ENCODE results near the gene TMEM158. TPM values are rescaled to one million over a fixed set of nuclear protein-coding genes. Genes with fewer than 3 reads are reported as not detected.

Gene TMEM158
- total and polyA plus RNA-seq, 2 donors = 0.66 to 1.9 TPM

GRCh38 chr3:45261333-45262110 lies 35.4 kb upstream of the TMEM158 start:
- Histone ChIP-seq H3K4me3 (ENCODE audit: low read length in 2 of 2) (no peak overlapping the region), H3K27me3 (ENCODE audit: control insufficient read depth in 2 of 2, insufficient read depth in 1 of 2, low read length in 1 of 2) (no peaks in the 10 kb centered on the region), H3K9me3 (ENCODE audit: control insufficient read depth in 2 of 2, insufficient read depth in 1 of 2, low read length in 1 of 2) (no peaks in the 10 kb centered on the region), H3K27ac (ENCODE audit: low read depth in 1 of 2, low read length in 1 of 2) (no peak overlapping the region), H3K36me3 (ENCODE audit: control insufficient read depth in 2 of 2, insufficient read depth in 2 of 2, low read length in 1 of 2) (no peaks in the 10 kb centered on the region), H3K4me1 (ENCODE audit: control insufficient read depth in 2 of 2, insufficient read depth in 2 of 2, low read length in 2 of 2) (no peaks in the 10 kb centered on the region)
- WGBS = 86% methylated on average over 6 of the region's 6 CpGs
- DNase-seq (ENCODE audit: low read depth in 6 of 9, low spot score in 9 of 9) = no peak

DNA sequence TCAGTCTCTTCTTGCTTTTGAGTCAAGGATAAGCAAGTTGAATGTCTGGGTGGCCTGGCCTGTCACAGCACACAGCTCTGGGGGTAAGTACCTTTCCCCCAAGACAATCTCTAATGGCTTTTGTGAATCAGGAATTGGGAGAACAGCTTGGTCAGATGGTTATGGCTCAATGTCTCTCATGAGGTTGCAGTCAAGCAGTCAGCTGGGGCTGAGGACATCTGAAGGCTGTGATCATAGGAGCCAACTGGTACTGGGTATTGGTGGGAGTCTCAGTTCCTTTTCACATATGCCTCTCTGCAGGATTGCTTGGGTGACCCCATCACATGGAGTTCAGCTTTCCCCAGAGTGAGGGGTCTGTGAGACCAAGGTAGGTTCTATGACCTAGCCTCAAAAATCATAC lies 33.0 kb upstream of the TMEM158 start:
- H3K27me3 ChIP-seq (ENCODE audit: control insufficient read depth in 2 of 2, insufficient read depth in 1 of 2, low read length in 1 of 2) = no peaks in the 10 kb centered on the region
- no peak for DNase-seq (ENCODE audit: low read depth in 6 of 9, low spot score in 9 of 9)
- no peak overlapping the region for H3K27ac ChIP-seq (ENCODE audit: low read depth in 1 of 2, low read length in 1 of 2)
- H3K4me1 ChIP-seq (ENCODE audit: control insufficient read depth in 2 of 2, insufficient read depth in 2 of 2, low read length in 2 of 2) = no peaks in the 10 kb centered on the region
- H3K4me3 ChIP-seq (ENCODE audit: low read length in 2 of 2) = no peak overlapping the region
- H3K9me3 ChIP-seq (ENCODE audit: control insufficient read depth in 2 of 2, insufficient read depth in 1 of 2, low read length in 1 of 2) = no peaks in the 10 kb centered on the region
- no peaks in the 10 kb centered on the region for H3K36me3 ChIP-seq (ENCODE audit: control insufficient read depth in 2 of 2, insufficient read depth in 2 of 2, low read length in 1 of 2)

DNA sequence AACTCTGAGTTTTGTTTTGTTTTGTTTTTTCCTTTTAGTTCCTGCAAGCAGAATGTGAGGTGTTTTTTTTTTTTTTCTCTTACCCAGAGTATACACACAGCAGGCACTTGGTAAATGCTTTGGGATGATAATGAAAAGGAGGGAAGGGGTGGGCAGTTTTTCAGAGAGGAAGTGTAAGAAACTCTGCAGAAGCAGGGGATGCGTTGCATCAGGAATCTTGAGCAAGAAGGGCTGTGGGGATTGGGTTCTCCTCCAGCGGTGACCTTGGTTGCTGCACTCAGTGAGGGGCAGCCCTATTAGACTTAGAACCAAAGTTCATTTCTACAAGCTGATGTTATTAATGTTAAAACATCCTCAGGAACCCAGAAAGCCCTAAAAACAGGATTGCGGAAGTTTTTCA lies 32.2 kb upstream of the TMEM158 start:
- H3K4me1 ChIP-seq (ENCODE audit: control insufficient read depth in 2 of 2, insufficient read depth in 2 of 2, low read length in 2 of 2) = no peaks in the 10 kb centered on the region
- no peak for DNase-seq (ENCODE audit: low read depth in 6 of 9, low spot score in 9 of 9)
- no peaks in the 10 kb centered on the region for H3K9me3 ChIP-seq (ENCODE audit: control insufficient read depth in 2 of 2, insufficient read depth in 1 of 2, low read length in 1 of 2)
- H3K27me3 ChIP-seq (ENCODE audit: control insufficient read depth in 2 of 2, insufficient read depth in 1 of 2, low read length in 1 of 2) = no peaks in the 10 kb centered on the region
- no peak overlapping the region for H3K4me3 ChIP-seq (ENCODE audit: low read length in 2 of 2)
- WGBS = 95% methylated on average over 3 of the region's 3 CpGs
- H3K36me3 ChIP-seq (ENCODE audit: control insufficient read depth in 2 of 2, insufficient read depth in 2 of 2, low read length in 1 of 2) = no peaks in the 10 kb centered on the region
- no peak overlapping the region for H3K27ac ChIP-seq (ENCODE audit: low read depth in 1 of 2, low read length in 1 of 2)

GRCh38 chr3:45253316-45253715 lies 27.2 kb upstream of the TMEM158 start:
- Histone ChIP-seq H3K27me3 (ENCODE audit: control insufficient read depth in 2 of 2, insufficient read depth in 1 of 2, low read length in 1 of 2) (no peaks in the 10 kb centered on the region), H3K9me3 (ENCODE audit: control insufficient read depth in 2 of 2, insufficient read depth in 1 of 2, low read length in 1 of 2) (no peaks in the 10 kb centered on the region), H3K4me1 (ENCODE audit: control insufficient read depth in 2 of 2, insufficient read depth in 2 of 2, low read length in 2 of 2) (no peaks in the 10 kb centered on the region), H3K27ac (ENCODE audit: low read depth in 1 of 2, low read length in 1 of 2) (no peak overlapping the region), H3K36me3 (ENCODE audit: control insufficient read depth in 2 of 2, insufficient read depth in 2 of 2, low read length in 1 of 2) (no peaks in the 10 kb centered on the region), H3K4me3 (ENCODE audit: low read length in 2 of 2) (no peak overlapping the region)
- whole genome bisulfite sequencing = over 99% methylated on average over 3 of the region's 3 CpGs
- no peak for DNase-seq (ENCODE audit: low read depth in 6 of 9, low spot score in 9 of 9)

DNA sequence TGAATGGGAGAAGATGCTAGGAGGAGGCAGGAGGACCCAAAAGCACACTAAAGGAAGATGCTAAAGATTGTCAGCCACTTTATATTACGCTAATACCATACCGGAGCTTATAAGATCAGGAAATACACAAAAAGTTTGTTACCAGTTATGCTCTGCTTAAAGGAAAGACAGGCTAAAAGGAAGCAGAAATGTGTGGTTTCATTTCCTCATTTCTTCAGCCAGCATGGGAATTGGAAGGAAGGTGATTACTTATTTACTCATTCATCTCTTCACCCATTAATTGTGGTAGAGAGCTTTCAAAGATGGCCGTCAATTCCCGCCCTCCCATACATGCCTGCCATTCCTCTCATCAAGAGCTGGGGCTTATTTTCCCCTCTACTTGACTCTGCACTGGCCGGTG lies 26.7 kb upstream of the TMEM158 start:
- DNase-seq (ENCODE audit: low read depth in 6 of 9, low spot score in 9 of 9) = no peak
- 95% methylated on average over 5 of the region's 5 CpGs for WGBS
- Histone ChIP-seq H3K4me3 (ENCODE audit: low read length in 2 of 2) (no peak overlapping the region), H3K9me3 (ENCODE audit: control insufficient read depth in 2 of 2, insufficient read depth in 1 of 2, low read length in 1 of 2) (no peaks in the 10 kb centered on the region), H3K4me1 (ENCODE audit: control insufficient read depth in 2 of 2, insufficient read depth in 2 of 2, low read length in 2 of 2) (no peaks in the 10 kb centered on the region), H3K36me3 (ENCODE audit: control insufficient read depth in 2 of 2, insufficient read depth in 2 of 2, low read length in 1 of 2) (no peaks in the 10 kb centered on the region), H3K27ac (ENCODE audit: low read depth in 1 of 2, low read length in 1 of 2) (no peak overlapping the region), H3K27me3 (ENCODE audit: control insufficient read depth in 2 of 2, insufficient read depth in 1 of 2, low read length in 1 of 2) (no peaks in the 10 kb centered on the region)

DNA sequence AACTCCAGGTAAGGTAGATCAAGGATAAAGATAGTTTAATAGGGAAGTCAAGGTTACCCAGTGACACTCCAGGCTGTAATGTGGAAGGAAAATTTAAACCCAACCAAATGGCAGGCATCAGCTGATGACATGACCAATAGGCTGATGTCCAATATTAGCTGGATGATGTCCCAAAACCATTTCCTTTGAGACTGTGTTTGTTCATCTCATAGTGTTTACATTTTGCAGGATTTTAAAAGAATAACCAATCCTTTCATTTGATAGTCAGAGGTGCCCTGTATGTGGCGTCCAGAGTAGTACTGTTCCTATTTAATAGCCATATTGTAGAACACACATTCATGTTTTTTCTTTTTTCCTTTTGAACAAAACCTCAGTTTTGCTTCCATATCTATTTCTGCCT lies 23.3 kb upstream of the TMEM158 start:
- Histone ChIP-seq H3K27me3 (ENCODE audit: control insufficient read depth in 2 of 2, insufficient read depth in 1 of 2, low read length in 1 of 2) (no peaks in the 10 kb centered on the region), H3K4me3 (ENCODE audit: low read length in 2 of 2) (no peak overlapping the region), H3K4me1 (ENCODE audit: control insufficient read depth in 2 of 2, insufficient read depth in 2 of 2, low read length in 2 of 2) (no peaks in the 10 kb centered on the region), H3K27ac (ENCODE audit: low read depth in 1 of 2, low read length in 1 of 2) (no peak overlapping the region), H3K9me3 (ENCODE audit: control insufficient read depth in 2 of 2, insufficient read depth in 1 of 2, low read length in 1 of 2) (no peaks in the 10 kb centered on the region), H3K36me3 (ENCODE audit: control insufficient read depth in 2 of 2, insufficient read depth in 2 of 2, low read length in 1 of 2) (no peaks in the 10 kb centered on the region)
- WGBS = 97% methylated on average over 1 of the region's 1 CpG
- DNase-seq (ENCODE audit: low read depth in 6 of 9, low spot score in 9 of 9) = no peak

DNA sequence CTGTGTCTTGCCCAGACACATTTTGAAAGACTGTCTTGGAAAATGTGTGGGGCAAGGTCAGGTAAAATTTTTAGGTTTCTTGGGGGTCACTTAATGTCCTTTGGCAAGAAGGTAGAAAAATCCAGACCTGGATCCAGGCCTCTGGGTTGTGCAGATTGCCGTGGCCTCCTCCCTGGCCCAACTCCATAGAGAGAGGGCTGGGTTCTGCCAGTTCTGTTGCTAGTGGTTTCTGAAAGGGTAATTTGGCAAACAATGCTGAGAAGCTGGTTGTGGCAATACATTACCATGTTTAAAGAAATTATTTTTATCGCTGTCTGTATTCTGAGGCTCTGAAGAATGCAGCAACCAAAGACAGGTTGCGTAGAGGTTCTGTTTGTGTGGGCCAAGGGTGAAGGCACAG lies 20.2 kb upstream of the TMEM158 start:
- DNase-seq (ENCODE audit: low read depth in 6 of 9, low spot score in 9 of 9) = no peak
- no peaks in the 10 kb centered on the region for H3K27me3 ChIP-seq (ENCODE audit: control insufficient read depth in 2 of 2, insufficient read depth in 1 of 2, low read length in 1 of 2)
- no peaks in the 10 kb centered on the region for H3K4me1 ChIP-seq (ENCODE audit: control insufficient read depth in 2 of 2, insufficient read depth in 2 of 2, low read length in 2 of 2)
- 98% methylated on average over 3 of the region's 3 CpGs for WGBS
- no peaks in the 10 kb centered on the region for H3K9me3 ChIP-seq (ENCODE audit: control insufficient read depth in 2 of 2, insufficient read depth in 1 of 2, low read length in 1 of 2)
- H3K36me3 ChIP-seq (ENCODE audit: control insufficient read depth in 2 of 2, insufficient read depth in 2 of 2, low read length in 1 of 2) = no peaks in the 10 kb centered on the region
- H3K27ac ChIP-seq (ENCODE audit: low read depth in 1 of 2, low read length in 1 of 2) = no peak overlapping the region
- H3K4me3 ChIP-seq (ENCODE audit: low read length in 2 of 2) = no peak overlapping the region

- Histone ChIP-seq H3K27ac (ENCODE audit: low read depth in 1 of 2, low read length in 1 of 2) (no peak overlapping the region), H3K4me1 (ENCODE audit: control insufficient read depth in 2 of 2, insufficient read depth in 2 of 2, low read length in 2 of 2) (no peaks in the 10 kb centered on the region), H3K36me3 (ENCODE audit: control insufficient read depth in 2 of 2, insufficient read depth in 2 of 2, low read length in 1 of 2) (no peaks in the 10 kb centered on the region), H3K27me3 (ENCODE audit: control insufficient read depth in 2 of 2, insufficient read depth in 1 of 2, low read length in 1 of 2) (no peaks in the 10 kb centered on the region), H3K4me3 (ENCODE audit: low read length in 2 of 2) (no peak overlapping the region), H3K9me3 (ENCODE audit: control insufficient read depth in 2 of 2, insufficient read depth in 1 of 2, low read length in 1 of 2) (no peaks in the 10 kb centered on the region)
- peak in 1 of 9 donors; percentile 21 for DNase-seq (ENCODE audit: low read depth in 6 of 9, low spot score in 9 of 9)
- 94% methylated on average over 6 of the region's 6 CpGs for WGBS
These were observed 18.3 kb upstream of the TMEM158 start for GRCh38 chr3:45244356-45244755.

- Histone ChIP-seq H3K27ac (ENCODE audit: low read depth in 1 of 2, low read length in 1 of 2) (no peak overlapping the region), H3K4me1 (ENCODE audit: control insufficient read depth in 2 of 2, insufficient read depth in 2 of 2, low read length in 2 of 2) (no peaks in the 10 kb centered on the region), H3K36me3 (ENCODE audit: control insufficient read depth in 2 of 2, insufficient read depth in 2 of 2, low read length in 1 of 2) (no peaks in the 10 kb centered on the region), H3K4me3 (ENCODE audit: low read length in 2 of 2) (no peak overlapping the region), H3K9me3 (ENCODE audit: control insufficient read depth in 2 of 2, insufficient read depth in 1 of 2, low read length in 1 of 2) (no peaks in the 10 kb centered on the region), H3K27me3 (ENCODE audit: control insufficient read depth in 2 of 2, insufficient read depth in 1 of 2, low read length in 1 of 2) (no peaks in the 10 kb centered on the region)
- 93% methylated on average over 3 of the region's 3 CpGs for WGBS
- no peak for DNase-seq (ENCODE audit: low read depth in 6 of 9, low spot score in 9 of 9)
These were observed 15.1 kb upstream of the TMEM158 start for GRCh38 chr3:45241206-45241605.

All from thymus (tissue), 11 donors.